Measurements from ENCODE around the gene GPRIN3.

DNA sequence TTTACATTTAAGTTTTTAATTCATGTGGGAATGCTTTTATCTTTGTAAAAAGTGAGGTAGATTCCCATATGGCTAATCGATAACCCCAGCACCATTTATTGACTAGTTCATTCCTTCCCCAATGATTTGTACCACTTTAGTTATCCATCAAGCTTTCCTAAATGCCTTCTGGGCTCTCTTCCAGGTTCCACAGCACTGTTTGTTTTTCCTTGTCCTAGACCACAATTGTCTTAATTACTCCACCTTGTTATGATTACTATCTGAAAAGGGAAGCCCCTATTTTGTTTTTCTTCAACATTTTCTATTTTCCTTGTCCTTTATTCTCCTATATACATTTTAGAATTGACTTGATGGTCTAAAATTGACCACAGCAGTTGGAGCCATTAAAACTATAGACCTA, 48.5 kb upstream of the GPRIN3 start:
- TF ChIP-seq, protein P1, sequence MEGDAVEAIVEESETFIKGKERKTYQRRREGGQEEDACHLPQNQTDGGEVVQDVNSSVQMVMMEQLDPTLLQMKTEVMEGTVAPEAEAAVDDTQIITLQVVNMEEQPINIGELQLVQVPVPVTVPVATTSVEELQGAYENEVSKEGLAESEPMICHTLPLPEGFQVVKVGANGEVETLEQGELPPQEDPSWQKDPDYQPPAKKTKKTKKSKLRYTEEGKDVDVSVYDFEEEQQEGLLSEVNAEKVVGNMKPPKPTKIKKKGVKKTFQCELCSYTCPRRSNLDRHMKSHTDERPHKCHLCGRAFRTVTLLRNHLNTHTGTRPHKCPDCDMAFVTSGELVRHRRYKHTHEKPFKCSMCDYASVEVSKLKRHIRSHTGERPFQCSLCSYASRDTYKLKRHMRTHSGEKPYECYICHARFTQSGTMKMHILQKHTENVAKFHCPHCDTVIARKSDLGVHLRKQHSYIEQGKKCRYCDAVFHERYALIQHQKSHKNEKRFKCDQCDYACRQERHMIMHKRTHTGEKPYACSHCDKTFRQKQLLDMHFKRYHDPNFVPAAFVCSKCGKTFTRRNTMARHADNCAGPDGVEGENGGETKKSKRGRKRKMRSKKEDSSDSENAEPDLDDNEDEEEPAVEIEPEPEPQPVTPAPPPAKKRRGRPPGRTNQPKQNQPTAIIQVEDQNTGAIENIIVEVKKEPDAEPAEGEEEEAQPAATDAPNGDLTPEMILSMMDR (IDR thresholded peaks at IDR 0.05; ENCODE audit: borderline replicate concordance, extremely low read depth, low read length, poor library complexity, severe bottlenecking) = no peak
- no peak for TF ChIP-seq EZH2 (IDR thresholded peaks at IDR 0.05; ENCODE audit: borderline replicate concordance, low read depth, low read length, severe bottlenecking)

Data from DND-41 (cell line).